IPS DF 19.7 (cell line): Measurements from ENCODE around the gene CARD11.
A peak's percentile ranks its signal among the peaks of the same experiment; 100 is the strongest.

Source experiments
- DNase-seq: peaks from one replicate; pipeline ENCODE4 v3.0.0-alpha.2; 2013; ENCODE audit warnings: low read depth, low spot score

Gene CARD11

DNA sequence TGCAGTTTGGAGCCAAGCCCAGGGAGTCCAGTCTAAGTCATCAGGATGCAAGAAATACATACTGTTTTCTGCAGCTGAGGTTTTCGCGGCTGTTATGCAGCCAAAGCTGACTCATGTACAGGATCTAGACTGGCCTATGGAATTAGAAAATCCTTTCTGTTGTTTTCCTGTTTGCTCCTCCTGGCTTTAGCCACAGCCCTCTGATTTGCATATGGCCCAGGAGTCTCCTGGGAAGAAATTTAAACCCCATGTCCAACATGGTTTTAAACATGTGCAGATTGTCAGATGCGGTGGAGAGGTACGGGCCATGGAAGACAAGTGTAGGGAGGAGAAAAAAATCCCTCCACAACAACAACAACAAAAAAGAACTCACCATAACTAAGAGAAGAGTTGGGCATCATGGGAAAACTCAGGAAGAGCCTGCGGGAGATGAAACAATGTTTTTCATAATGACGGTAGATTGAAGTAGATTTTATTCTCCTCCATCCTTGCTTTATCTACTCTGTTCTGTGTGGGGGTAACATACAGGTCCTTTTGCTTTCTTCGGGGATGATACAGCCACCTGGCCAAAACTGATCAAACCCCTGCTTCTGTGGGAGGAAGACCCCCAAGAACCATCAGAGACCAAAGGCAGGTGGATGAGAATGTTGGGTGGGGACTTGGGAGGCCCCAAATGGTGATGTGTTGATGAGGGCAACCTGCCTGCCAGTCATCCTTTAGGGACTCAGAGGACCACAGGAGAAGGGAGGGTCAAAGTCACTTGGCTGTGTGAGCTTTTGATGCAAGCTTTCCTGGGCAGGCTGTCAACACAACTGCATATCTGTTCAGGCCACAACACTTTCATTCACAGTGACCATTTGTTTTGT, 169.7 kb downstream of the CARD11 start:
- peak; percentile 91 for DNase-seq

DNA sequence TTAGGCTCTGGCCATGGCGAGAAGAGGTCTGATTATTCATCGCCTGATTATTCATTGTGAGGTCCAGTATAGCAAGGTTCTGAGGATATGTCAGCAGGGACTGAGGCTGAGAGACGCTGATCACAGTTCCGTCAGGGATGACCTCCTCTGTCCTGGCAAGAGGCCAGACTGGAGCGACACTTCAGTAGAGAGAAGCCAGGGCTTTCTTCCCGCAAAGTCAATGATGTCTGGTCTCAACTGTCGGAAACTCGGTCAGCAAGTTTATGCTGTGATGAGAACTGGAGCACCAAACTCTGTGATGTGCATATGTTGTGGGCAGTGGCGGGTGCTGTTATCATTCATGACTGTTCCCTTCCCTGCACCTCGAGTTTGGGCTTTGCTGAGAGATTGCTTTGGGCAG, 170.5 kb downstream of the CARD11 start:
- no peak for DNase-seq

DNA sequence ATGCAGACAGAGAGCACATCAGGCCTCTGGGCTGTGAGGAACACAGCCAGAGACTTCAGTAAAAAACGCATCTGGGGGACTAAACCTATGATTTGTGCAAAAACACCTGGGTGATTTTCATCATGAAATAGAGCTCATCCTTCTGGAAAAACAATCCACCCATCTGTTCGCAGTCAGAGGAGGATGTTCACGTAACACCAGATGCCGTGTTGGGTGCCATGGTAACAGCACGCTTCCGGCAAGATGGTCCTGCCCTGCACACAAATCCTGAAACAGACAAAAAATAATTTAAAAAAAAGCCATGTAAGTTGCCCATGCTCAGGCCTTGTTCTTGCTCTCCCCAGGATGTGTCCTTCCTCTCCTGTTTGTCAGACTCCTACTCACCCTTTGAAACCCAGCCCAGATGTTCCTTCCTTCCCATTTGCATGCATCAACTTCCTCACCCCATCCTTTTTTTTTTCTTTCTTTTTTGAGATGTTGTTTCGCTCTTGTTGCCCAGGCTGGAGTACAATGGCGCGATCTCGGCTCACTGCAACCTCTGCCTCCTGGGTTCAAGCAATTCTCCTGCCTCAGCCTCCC, 171.3 kb downstream of the CARD11 start:
- no peak for DNase-seq

DNA sequence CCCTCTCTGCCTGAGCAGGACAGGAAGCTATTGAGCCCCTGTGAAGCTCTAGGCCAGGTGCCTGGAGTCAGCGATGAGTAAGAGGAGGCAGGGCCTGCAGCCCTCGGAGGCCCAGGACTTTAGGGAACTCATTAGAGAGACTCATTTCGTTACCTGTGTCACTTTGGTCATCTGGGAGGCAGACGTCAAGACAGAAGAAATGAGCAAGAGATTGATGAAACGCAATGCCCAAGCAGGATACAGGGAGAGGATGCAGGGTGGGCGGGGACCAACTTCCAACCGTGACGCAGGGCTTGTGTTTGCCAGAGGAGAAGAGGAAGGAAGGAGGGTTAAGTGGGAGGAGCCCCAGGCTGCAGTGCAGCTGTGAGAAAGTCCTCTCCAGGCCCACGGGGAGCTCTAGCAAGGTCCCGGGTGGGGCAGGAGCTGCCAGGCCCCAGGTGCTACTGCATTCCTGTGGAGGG, 173.2 kb downstream of the CARD11 start:
- DNase-seq = no peak

DNA sequence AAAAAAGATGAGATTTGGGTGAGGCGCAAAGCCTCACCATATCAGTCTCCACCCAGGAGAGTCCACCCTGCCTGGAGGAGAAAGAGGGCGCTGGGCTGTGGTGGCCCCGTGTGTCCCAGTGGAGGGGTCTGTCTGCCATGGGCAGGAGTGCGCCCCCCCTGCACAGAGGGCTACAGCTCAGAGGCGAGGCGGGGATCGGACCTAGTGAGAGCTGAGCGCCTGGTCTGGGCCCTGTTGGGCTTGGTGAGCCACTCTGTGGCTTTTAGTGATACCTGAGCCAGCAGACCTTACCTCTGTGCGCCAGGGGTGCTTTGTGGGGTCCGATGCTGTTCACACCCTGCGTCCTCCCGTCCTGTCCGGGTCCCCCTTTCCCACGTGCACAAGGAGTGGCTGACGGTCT, 173.7 kb downstream of the CARD11 start:
- no peak for DNase-seq

DNA sequence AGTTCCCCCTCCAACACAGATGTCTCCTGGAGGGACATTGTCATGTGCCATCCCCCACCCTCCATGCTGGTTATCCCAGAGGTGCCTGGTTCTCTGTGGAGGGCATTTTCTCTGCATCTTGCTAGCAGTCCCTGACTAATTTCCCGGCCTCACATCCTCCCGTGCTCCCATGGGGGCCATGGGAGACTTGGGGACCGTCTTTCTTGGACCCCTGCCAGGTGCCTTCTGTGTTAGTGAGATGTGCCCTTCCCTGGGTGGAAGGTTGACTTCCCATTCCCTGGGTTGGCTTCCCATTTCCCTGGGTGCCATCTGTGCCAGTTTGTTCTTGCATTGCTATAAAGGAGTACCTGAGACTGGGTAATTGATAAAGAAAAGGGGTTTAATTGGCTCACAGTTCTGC, 177.1 kb downstream of the CARD11 start:
- no peak for DNase-seq

DNA sequence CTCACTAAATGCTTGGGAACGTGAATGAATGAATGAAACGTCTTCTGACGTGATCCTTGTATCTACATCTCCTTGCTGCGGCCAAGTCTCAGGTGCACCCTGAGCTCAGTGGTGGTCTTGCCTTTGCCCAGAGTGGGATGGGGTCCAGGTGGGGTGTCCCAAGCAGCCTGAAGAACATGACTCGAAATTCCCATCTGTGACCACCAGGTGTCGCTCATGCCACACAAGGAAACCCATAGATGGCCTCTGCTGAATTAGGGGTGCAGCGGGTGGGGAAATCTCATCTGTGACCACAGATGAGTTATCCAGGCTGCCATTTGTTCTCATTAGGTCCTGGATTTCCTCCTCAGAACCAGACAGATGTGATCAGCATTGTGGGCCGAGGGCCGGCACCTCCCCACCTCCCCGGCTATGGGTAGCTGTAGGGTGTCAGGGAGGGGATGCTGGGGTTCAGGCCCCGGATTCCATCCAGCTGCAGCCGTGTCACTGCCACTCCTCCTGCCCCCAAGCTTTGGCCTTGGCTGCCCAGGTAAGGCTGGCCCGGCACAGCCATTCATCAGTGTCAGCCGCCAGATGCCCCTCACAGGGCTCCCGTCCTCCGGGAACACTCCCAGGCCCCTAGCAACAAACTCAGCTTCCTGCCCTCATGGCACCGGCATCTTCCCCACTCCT, 178.5 kb downstream of the CARD11 start:
- no peak for DNase-seq

DNA sequence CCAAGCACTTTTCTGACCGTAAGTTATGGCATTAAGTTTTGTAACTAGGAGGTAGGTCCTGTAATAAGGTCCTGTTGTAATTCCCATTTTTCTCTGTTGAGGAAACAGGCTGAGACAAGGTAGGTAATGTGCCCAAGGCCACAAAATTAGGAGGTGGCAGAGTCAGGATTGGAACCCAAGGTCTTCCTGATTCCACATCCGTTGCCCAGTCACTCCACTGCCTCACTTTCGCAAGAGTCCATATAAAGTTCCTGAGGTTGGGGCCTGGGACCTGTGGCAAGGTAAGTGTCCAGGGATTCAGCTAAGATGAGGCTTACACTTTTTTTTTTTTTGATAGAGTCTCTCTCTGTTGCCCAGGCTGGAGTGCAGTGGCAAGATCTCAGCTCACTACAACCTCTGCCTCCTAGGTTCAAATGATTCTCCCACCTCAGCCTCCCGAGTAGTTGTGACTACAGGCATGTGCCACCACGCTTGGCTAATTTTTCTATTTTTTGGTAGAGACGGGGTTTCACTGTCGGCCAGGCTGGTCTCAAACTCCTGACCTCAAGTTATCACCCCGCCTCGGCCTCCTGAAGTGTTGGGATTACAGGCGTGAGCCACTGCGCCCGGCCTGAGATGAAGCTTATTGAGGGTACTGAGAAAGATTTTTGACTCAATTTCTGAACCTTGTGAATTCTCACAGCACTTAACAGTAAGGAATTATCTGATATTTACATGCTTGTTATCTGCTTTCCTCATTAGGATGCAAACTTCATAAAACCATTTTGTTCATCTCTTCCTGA, 179.3 kb downstream of the CARD11 start:
- no peak for DNase-seq

DNA sequence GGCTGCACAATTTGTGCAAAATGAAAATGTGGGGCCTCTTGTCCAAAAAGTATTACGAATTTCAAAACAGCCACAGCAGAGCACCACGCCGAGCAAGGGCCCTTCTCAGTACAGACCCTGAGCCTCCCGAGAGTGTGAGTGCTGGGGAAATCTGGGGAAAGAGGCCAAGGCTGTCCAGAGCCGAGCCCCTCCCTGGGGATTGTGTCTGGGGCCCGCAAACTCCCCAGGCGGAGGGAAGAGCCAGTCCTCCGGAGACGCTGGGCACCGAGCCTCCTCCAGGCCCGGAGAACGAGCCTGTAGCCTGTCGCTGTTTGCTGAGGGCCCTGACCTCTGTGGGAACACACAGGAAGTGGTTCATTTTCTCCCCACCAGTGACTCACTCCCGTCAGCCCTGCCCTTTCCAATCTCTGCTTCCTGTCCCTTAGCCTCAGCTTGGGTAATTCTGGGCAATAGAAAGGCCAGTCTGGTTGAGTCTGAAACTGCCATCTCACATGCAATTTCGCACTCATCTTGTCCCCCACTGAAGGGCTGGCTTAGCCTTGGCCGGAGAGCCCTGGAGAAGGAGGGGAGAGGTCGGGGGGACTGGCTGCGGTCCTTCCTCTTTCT, 180.1 kb downstream of the CARD11 start:
- no peak for DNase-seq

DNA sequence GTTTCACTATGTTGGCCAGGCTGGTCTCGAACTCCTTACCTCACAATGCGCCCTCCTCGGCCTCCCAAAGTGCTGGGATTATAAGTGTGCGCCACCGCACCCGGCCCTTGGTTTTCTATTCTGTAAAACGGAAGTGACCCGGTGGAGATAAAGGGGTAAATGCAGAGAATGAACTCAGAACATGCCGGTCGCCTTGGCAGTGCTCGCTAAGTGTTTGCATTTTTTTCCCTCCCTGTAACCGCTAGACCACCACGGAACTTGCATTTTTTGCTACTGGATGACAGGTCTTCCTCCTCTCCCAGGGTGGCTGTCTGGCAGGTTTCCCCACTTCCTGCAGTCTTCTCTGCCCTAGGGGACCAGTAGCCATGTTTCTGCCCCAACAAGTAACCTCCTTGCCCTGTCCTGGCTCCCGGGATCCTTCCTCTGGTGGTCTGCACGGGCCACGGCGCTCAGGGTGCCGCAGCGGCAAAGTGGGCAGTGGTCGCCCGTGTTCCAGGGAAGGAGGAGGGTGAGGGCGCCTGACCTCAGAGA, 180.8 kb downstream of the CARD11 start:
- DNase-seq = no peak

DNA sequence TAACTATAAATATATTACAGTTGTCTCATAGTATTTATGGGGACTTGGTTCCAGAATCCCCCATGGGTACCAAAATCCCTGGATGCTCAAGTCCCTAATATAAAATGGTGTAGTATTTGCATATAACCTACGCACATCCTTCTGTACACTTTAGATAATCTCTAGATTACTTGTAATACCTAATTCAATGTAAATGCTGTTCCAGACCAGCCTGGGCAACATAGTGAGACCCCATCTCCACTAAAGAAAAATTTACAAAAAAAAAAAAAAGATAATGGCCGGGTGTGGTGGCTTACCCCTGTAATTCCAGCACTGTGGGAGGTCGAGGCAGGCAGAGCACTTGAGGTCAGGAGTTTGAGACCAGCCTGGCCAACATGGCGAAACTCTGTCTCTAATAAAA, 182.2 kb downstream of the CARD11 start:
- no peak for DNase-seq

DNA sequence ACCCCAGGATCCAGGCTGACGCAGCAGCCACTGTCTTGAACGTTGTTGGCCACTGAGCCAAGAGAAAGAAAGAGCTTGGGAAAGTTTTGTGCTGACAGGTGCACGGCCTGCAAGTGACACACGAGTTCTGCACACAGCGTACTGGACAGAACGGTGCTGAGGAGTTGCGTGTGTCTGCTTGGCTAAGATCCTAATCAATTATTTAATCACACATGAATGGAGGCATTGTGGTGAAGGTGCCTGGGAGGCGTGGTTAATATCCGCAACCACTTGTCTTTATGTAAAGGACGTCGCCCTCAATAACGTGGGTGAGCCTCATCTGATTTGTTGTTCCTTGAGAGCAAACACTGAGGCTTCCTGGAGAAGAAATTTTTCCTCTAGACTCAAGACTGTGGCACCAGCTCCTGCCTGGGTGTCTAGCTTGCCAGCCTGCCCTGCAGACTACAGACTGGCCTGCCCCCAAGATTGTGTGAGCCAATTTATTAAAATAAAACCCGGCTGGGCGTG, 183.0 kb downstream of the CARD11 start:
- no peak for DNase-seq

DNA sequence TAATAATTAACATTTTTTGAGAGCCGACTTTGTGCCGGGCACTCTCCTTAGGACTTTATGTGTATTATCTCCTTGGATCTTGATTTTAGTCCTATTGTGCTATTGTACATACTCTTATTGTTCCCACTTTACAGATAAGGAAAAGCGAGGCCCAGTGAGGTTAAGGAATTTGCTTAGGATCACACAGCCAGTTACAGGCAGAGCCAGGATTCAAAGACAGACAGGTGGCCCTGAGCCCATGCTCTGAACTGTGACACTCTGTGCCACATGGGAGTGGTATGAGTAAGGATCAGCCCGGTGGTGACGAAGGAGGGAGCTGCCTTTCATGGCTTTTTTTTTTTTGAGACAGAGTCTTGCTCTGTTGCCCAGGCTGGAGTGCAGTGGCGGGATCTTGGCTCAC, 183.7 kb downstream of the CARD11 start:
- DNase-seq = no peak

DNA sequence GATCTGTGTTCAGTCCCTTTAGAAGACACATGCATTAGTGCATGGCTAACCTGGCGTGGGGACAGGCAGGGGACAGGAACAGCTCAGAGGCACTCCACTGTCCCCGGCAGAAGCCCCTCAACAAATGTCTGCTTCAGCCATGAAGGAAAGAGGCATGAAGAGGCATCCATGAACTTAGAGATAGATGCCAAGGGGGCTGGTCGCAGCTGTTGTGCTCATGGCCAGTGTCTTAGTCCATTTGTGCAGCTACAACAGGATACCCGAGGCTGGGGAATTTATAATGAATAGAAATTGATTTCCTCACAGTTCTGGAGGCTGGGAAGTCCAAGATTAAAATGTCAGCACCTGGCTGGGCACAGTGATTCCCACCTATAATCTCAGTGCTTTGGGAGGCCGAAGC, 185.0 kb downstream of the CARD11 start:
- DNase-seq = no peak

DNA sequence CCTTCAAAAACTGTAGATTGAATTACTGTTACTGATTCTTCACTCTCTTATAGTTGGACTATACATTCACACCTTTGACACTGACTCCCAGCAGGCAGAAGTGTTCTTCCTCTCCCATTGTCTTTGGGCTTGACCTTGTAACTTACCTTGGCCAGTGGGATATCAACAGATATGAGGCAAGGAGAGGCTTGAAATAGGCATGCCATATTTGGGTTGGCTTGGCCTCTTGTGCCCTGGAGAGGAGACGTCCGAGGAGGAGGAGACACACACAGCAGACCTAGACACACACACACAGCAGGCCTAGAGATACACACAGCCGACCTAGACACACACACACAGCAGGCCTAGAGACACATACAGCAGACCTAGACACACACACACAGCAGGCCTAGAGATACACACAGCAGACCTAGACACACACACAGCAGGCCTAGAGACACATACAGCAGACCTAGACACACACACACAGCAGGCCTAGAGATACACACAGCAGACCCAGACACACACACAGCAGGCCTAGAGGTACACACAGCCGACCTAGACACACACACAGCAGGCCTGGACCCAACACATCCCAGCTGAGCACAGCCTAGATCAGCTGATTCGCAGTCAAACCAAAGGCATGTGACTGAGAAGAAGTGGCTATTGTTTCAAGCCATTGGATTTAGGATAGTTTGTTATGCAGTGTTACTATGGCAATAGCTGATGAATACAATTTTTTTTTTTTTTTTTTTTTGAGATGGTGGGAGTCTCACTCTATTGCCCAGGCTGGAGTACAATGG, 187.1 kb downstream of the CARD11 start:
- DNase-seq = no peak
